ENCODE data around the gene CDC26.
"Not testable (repeated sequence)": the region's sequence is repeated elsewhere in the genome, so short reads cannot be mapped to it uniquely, and the experiment has no call there.

CDC26 gene

DNA sequence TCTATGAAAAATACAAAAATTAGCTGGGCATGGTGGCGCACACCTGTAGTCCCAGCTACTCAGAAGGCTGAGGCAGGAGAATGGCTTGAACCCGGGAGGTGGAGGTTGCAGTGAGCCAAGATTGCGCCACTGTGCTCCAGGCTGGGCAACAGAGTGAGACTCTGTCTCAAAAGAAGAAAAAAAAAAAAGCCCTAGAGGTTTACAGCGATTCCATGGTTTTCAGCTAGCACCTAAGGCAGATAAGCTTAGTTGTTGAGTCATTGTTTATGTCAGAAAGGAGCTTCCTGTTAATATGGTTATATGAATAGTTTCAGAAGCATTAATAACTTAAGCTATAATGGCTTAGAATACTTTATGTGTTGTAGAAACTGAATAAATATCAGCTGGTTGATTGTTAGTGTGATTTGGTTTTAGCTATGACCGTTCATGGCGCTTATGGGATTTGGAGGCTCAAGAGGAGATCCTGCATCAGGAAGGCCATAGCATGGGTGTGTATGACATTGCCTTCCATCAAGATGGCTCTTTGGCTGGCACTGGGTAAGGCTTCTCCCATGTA lies 14.8 kb upstream of the CDC26 start:
- no peak for DNase-seq

DNA sequence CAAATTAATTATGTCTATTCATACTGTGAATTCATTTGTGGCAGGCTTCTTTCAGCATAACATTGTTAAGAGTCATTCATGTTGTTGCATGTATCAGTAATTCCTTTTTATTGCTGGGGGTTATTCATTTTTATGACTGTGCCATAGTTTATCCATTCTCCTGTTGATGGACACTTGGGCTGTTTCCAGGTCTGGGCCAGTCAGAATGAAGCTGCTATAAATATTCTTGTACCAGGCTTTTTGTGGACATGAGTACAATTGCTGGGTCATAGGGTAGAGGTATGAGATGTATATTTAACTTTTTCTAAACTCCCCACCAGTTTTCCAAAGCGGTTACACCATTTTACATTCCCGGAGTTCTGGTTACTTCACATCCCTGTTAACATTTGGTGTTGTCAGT lies 13.7 kb upstream of the CDC26 start:
- no peak for DNase-seq

DNA sequence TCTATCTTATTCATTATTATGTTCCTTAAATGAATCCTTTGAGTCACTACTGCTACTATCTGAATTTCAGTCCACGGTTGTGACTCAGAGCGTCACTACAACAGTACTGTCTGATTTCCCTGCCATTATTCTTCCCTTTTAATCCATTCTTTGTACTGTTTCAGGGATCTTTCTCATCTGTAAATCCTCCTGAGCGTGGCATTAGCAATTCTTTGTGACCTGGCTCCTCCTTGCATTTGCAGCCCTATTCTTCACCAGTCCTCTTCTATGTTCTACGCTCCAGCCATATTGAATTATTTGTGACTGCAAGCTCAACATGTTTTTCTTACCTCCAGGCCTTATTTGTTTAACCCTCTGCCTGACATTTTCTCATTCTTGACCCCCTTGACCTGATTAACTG lies 6.0 kb upstream of the CDC26 start:
- DNase-seq: no peak

DNA sequence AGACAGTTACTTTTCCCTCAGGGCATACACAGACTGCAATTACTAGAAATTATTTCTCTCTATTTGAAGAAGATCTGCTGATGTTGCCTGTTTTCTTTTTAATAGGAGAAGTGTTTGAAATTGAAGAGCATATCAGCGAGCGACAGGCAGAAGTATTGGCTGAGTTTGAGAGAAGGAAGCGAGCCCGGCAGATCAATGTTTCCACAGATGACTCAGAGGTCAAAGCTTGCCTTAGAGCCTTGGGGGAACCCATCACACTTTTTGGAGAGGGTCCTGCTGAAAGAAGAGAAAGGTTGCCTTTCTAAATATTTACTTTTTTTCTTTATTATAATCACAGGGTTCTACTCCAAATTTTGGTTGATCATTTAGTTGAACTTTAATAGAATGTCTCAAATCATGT lies 3.5 kb upstream of the CDC26 start:
- DNase-seq: no peak

DNA sequence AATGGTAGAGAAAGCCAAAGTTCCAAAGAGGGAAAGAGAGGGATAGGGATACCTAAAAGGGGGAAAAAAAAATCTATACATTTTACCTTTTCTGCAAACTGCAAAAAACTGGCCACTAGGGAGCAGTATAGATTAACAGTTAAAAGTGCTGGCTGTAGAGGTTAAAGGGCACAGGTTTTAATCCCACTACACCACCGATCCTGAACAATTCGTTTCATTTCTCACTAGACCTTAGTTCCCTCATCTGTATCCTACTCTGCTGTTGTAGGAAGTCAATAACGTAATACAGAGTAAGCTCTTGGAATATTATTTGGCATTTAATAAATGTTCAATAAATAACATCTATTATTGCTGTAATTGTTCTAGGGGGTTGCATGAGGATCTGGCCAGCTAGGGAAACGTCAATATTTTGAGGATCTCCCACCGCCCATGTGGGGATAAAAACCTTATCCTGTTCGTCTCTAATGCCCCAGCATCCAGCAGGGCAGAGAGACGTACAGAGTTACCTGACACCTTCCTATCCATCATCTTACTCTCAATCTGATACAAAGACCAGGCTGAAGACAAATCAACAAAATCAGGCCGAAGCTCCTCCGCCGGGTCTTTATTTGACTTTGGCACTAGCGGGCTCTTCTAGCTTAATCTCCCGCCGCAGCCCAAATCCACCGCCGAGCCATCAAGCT lies 757 bp downstream of the CDC26 start:
- DNase-seq: peak; percentile 81

DNA sequence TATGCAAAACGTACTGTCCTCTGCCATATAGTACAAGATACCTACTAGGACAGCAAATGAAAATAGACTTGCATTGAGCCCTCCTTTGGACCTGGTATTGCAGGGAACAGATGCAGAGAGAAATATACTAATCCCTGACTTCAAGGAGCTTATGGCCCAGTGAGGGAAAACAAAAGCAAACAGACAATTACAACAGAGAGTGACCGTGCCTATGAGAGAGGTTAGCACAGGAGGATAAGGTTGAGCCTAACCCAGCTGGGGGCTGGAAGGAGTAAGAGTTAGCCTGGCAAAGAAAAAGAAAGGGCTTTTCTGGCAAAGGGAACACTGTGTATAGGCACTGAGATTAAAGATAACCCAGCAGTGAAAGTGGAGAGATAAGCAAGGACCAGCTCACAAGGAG lies 5.5 kb downstream of the CDC26 start:
- no peak for DNase-seq

DNA sequence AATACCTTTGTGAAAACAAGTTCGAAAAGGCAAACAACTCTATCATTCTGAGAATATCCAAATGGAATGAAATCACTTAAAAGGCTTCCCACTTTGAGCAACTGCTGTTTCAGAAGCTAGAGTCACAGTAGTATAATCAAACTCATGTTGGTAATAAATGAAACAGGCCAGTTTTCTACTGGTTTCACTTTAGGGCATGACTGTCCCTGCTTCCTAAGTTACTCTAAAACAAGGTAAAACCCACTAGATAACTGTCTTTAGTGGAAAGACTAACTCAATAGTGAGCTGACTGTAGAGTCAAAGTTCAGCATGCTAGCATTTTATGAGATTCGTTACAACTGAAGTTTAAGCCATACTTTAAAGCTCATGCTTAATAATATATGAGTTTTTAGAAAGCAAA lies 6.0 kb downstream of the CDC26 start:
- DNase-seq: no peak

DNA sequence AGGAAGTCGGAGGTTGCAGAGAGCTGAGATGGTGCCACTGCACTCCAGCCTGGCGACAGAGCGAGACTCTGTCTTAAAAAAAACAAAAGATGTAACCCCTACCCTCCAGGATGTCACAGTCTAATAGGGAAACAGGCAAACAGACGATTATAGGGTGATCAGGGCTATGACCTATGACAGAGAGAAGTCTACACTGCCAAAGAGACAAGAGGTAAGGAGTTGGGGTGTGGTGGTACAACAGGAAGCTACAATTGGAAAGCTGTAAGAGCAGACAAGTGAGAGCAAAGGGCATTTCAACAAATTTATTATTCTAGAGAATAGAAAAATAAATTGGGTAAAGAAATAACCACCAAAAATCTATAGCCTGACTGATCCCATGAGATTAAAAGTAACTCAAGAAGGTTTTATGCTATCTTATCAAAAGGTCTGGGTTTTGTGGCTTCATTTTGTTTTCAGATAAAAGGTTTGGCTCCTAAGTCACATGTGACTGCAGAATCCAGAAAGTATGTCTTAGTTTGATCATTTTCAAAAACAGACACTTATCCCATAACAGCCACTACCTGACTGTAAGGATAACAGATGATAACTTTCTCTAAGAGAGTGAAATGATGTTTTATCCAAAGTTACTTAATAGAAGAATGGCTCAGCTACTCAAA lies 7.3 kb downstream of the CDC26 start:
- DNase-seq: no peak

DNA sequence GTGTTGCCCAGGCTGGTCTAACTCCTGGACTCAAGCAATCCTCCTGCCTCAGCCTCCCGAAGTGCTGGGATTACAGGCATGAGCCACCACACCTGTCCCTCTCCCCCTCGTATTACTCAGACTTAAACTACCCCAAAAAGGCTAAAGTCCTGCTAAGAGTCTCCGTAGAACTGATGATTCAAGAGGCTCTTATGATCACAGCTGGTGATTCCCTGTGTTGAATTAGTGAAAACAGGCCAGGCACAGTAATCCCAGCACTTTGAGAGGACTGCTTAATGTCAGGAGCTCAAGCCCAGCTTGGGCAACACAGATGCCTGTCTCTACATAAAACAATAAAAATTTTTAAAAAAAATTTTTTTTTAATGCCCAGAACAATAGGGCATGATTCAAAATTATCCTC lies 9.2 kb downstream of the CDC26 start:
- no peak for DNase-seq

DNA sequence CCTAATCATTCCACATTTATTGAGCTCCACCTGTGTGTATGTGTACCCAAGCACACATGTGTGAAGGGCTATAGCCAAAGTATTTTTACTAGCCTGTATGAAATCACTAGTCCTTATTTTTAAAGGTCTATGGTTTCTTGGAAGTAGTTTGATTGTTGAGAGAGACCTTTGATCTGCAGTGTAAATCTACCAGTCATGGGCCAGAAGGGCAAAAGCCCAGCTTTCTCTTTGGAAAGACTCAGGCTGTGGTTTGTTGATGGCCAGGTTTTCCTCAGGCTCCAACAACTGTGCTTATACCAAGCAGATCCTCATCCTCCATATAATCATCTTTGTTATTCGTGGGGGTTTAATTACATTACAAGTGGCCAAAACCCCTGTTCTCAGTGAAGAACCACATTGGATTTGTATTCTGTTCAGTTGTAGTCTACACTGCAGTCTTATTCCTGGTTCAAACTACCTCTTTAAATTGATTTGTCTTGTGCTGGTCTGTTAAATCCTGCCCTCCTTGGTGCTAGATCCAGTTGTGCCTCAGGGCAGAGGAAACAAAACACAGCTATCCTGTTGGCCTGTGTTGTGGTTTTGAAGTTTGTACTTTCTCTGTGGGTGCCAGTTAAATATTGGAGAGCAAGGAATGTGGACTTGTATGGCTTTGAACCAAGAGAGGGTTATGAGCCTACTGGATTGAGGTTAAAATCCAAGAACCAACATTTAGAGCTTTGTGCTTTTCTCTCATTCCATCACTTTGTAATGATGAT lies 13.3 kb downstream of the CDC26 start:
- DNase-seq: no peak

DNA sequence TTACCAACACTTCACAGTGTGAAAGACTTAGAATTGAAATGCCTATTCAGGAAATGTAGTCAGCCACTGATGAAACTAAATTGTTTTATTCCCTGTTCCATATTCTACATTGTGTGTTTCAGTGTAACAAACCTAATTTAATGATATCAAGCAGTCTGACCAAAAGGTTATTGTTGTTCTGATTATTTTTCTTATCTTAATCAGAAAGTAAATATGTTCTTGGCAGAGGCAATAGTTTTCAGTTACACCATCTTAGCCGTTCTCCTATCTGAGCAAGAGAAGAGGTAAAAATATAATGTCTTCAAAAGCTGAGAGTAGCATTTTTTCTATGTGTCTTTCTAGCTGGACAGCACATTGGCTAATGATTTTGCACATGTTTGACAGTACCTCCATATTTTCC lies 17.1 kb downstream of the CDC26 start:
- DNase-seq: no peak

DNA sequence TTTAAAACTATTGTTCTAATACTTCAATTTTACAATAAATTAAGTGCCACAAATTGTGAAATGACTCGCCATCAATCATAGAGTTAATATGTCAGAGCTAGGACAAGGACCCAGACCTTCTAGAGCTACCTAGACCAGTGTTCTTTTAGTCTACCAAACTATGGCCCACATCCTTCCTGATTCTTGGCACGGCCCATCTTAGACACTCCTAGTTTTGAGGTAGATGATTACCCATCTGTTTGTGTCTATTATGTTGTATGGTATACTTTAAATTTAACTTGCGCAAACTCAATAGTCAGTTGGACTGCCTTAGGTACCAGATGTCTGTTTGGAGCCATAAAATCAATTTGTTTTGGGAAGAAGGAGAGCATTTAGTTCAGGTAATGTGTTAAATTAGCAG lies 17.5 kb downstream of the CDC26 start:
- DNase-seq: no peak

DNA sequence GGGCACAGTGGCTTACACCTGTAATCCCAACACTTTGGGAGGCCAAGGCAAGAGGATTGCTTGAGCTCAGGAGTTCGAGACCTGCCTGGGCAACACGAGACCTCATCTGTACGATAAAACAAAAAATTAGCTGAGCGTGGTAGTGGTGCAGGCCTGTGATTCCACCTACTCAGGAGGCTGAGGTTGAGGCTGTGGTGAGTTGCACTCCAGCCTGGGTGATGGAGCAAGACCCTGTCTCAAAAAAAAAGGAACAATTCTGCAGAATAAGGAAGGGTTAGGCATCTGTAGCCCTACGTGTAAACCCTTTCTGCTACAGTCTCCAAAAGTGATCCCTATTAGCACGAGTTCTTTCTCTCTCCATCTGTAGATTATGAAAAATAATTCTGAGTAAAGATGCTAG lies 19.9 kb downstream of the CDC26 start:
- DNase-seq: no peak

DNA sequence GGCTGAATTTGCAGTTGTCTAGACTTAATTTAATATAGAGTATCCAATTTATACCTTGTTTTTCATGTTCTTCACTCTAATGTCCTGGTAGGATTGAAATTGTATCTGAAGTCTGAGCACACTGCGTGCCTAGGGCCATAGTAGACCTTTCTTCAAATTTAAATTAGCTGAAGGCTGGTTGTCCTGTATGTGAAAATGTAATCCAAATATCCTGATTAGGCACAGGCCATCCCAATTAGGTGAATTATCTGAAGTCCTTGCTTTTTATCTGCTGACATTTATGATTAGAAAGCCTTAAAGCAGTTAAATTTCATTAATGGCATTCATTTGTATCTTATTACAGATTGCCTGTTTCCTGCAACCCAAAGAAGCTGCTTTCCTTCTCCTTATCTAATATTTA lies 20.4 kb downstream of the CDC26 start:
- no peak for DNase-seq

DNA sequence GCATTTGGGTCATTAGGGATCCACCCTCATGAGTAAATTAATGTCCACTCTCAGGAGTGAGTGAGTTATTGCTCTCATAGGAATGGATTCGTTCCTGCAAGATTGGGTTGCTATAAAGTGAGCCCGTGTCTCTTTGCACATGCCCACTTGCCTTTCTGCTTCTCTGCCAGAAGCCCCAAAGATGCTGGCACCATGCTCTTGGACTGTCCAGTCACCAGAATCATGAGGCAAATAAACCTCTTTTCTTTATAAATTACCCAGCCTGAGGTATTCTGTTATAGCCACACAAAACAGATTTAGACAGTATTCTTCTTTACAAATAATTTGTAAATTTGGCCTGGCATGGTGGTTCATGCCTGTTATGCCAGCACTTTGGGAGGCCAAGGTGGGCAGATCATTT lies 24.6 kb downstream of the CDC26 start:
- DNase-seq: no peak

DNA sequence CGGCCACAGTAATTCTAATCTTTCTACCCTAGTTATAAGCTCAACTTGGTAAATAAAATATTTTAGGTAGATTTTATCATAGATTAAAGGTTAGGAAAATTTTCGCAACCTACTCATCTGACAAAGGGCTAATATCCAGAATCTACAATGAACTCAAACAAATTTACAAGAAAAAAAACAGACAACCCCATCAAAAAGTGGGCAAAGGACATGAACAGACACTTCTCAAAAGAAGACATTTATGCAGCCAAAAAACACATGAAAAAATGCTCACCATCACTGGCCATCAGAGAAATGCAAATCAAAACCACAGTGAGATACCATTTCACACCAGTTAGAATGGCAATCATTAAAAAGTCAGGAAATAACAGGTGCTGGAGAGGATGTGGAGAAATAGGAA lies 25.7 kb downstream of the CDC26 start:
- not testable (repeated sequence) for DNase-seq

DNA sequence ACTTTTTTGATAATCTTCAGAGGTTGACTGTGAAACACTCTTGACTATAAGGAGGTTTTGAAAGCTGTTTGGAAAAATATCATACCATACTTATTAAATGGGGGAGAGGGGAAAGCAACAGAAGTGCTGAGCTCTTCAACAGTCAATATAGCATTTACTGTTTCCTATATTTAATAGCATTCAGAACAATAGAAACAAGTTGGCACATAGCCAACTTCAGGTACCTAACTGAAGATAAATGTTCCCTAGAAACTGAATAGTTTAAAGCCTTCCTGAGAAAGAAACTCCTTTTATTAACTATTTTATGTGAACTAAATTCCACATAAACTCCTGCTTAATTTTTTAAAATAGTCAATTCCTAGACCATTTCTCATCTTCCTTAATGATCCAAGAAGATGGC lies 27.7 kb downstream of the CDC26 start:
- DNase-seq: no peak

DNA sequence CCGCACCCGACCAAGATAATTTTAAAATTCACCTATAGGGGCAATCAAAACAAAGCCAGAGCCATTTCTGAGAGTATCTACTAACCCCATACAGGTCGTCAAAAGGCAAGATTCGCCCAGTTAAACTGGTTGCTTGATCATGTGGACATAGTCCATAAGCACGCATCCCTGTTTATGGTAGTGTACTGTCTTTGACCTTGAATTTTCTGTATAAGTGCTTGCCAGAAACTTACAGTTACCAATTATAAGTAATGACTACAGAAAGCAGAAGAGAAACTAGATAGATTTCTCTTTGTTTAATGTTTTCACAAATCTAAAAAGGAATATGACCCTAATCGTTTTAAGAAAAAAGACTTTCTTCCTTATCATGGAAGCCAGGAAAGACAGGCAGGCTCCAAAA lies 28.4 kb downstream of the CDC26 start:
- DNase-seq: no peak

DNA sequence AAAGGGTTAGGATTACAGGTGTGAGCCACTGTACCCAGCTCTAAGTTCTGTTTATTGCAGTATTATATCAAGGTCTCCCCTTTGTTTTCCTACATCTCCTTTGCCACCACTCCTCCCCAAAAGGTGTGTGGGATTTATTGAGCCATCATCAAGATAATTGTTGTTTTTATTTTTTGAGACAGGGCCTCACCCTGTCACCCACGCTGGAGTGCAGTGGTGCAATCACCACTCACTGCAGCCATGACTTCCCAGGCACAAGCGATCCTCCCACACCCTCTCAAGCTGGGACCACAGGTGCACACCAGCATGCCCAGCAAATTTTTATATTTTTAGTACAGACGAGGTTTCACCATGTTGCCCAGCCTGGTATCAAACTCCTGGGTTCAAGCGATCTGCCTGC lies 29.5 kb downstream of the CDC26 start:
- DNase-seq: no peak

DNA sequence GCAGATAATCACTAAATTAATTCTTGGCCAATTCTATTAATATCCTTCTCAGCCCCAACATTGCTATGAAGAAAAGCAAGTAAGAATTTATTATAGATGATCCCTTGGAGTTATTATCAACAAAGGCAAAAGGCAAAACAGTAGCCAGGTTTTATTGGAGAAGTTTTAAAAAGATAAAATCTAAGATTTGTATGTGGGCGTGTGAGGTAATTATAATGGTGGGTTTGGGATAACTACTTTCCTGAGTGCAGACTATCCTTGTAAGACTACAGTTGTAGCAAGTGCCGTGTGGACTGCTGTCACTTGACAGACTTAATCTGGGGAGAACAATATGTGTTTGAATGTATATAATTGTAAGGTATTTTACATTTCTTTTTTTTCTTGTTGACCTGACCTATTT lies 30.8 kb downstream of the CDC26 start:
- no peak for DNase-seq

DNA sequence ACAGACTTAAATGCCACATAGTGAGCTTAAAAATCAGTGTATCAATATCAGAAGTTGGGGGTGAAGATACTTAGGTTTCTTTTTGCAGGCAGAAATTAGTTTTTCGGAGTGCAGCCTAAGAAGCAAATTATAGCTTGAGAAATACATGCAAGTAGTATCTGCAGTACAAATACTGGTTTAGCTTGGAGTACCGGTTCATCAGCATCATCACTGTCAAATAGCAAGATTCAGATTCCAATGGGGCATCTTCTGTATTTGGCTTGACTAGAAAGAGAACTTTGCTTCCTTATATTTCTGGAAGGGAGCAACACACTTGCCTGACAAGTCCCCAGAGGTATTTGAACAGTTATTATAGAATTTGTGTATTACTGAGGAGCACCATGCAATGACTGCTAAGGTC lies 34.2 kb downstream of the CDC26 start:
- no peak for DNase-seq

DNA sequence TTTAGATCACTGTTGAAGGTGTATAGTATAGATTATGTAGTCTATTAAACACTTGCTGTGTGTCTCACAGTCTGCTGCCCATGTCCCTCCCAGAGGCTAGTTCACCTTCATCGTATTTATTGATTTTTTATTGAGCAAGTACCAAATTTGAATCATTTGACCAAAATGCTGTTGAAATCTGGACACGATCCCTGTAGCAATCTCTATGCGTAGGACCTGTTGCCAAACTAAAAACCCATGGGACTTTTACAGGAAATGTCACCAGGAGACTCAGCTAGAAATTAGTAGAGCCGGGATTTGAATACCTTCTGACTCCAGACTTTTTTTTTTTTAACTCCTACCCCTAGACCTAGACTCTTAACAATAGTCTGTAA lies 36.5 kb downstream of the CDC26 start:
- DNase-seq: no peak

DNA sequence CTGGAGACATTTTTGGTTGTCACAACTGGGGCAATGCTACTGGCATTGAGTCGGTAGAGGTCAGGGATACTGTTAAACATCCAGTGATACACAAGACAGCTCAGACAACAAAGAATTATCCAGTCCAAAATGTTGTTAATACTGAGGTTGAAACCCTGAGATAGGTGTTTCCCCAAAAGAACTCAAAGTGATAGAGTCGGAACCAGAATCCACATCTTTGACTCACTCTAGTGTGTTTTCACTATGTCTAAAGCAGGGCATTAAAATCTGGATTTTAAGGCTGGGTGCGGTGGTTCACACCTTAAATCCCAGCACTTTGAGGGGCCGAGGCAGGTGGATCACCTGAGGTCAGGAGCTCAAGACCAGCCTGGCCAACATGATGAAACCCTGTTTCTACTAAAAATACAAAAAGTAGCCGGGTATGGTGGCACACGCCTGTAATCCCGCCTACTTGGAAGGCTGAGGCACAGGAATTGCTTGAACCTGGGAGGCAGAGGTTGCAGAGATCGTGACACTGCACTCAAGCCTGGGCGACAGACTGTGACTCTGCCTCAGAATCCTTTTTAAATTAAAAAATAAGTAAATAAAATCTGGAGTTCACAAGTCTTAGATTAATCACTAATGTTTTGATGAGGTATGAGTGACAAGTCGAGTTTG lies 37.0 kb downstream of the CDC26 start:
- no peak for DNase-seq

DNA sequence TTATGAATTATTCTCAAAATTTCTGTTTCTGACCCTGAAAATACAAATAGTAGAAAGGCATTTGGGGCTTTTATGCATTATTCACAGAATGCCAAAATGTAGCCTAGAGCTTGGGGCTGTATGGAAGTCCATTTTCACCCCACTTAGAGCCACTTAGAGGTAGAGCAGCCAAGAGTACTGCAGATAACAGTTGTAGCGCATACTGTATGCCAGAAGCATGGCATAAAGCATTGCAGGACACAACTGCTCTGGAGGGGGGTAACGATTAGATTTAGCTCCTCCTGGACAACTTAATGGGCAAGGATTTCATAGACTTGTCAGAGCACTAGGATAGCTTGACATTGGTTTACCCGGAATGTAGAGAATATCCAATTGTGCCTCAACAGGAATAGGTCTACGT lies 38.3 kb downstream of the CDC26 start:
- DNase-seq: no peak
